ENCODE measurements around the gene PAX8.

GRCh38 chr2:113258471-113259147 is 20.1 kb downstream of the PAX8 start:
- TF ChIP-seq CTCF (IDR thresholded peaks at IDR 0.05 in 8 of 11, conservative IDR thresholded peaks at IDR 0.05 in 3 of 11) (no peak), POLR2A (IDR thresholded peaks at IDR 0.05) (no peak)
